Stimulated activated CD4-positive, alpha-beta T cell treated with anti-CD3 and anti-CD28 coated beads, Interleukin-12 subunit alpha, Interleukin-12 subunit beta, amount 100 ng/mL, for 4 hours (primary cell): Measurements from ENCODE around the gene SELENOV.

Experiments used
- DNase-seq: peaks from one replicate; pipeline ENCODE4 v3.0.0-alpha.2; 2020

The SELENOV gene

GRCh38 chr19:39525205-39525604 is 10.3 kb downstream of the SELENOV start:
- DNase-seq = no peak

GRCh38 chr19:39531834-39532232 is 16.9 kb downstream of the SELENOV start:
- no peak for DNase-seq

GRCh38 chr19:39532233-39533002 is 17.5 kb downstream of the SELENOV start, which contains the start of gene EID2B:
TSS of gene EID2B (minus strand) at chr19:39532852. CDS start at chr19:39532802, 50 bp downstream.
- peak; percentile 96 for DNase-seq

GRCh38 chr19:39533003-39533512 is 18.1 kb downstream of the SELENOV start:
- no peak for DNase-seq

DNA sequence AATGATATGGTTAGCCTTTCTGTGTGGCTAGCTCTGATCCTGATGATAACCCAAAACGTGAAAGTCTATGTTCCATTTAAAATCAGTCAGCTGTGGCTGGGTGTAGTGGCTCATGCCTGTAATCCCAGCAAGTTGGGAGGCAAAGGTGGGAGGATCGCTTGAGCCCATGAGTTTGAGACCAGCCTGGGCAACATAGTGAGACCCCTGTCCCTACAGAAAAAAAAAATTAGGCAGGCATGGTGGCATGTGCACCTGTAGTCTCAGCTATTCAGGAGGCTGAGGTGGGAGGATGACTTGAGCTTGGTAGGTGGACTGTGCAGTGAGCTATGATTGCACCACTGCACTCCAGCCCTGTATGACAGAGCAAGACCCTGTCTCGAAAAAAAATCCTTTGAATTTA is 18.9 kb downstream of the SELENOV start:
- no peak for DNase-seq

GRCh38 chr19:39539165-39539517 is 24.2 kb downstream of the SELENOV start:
- DNase-seq = no peak

DNA sequence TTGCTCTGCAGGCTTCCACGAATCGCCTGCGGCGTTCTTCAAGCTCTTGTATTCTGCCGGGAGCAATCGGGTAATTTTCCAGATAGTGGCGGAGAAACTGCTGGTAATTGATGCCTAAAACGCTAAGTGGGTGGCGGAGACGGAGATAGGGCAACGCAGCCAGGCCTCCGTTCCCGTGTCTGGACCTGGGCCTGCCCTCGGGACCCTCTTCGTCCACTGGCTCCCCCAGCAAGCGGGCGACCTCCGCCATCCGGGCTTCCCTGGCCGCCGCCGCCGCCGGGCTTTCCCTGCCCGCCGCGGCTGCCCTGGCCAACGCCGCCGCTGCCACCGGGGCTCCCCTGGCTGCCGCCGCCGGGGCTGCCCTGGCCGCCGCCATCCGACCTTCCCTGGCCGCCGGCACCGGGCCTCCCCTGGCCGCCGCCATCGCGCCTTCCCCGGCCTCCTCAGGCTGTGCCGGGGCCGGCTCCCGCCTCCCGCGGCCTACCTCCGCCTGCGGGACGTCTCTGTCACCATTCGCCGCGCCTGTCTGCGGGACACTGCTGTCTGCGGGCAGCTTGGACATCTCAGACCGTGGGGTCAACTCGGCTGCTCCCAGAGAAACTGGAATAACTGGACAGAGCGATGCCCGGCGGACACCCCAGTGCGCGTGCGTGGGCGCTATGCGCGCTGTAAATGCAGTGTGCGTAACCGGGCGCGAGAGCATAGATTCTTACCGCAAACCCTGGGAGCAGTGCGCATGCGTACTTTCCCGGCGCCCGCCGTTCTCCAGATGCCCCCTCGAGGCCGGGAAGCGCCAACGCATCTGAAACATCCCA is 24.8 kb downstream of the SELENOV start, which contains the start of gene EID2:
Gene EID2 (minus strand): TSS at position 644 of the 815 bp plus-strand sequence. CDS start 82 bp downstream, at position 562.
- peak; percentile 95 for DNase-seq

- DNase-seq = no peak
Measured at GRCh38 chr19:39540333-39540673, 25.4 kb downstream of the SELENOV start.

DNA sequence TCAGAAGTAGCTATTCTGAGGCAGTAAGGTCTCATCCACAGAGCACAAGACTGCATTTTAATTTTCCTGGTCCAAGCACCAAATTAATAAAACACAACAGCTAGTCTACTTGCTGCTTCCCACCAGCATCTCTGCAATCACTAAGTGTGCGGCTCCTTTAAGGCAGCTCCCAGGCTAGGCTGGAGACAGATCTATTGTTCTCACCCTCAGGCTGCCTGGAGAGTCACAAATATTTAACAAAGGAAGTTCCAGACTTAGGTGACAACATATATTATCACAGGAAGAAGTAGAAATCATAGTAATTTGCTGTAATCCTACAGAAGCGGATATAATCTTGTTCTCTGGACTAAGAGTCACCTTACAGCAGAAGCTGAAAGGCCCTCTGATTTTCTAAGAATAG is 27.3 kb downstream of the SELENOV start:
- DNase-seq = no peak

DNA sequence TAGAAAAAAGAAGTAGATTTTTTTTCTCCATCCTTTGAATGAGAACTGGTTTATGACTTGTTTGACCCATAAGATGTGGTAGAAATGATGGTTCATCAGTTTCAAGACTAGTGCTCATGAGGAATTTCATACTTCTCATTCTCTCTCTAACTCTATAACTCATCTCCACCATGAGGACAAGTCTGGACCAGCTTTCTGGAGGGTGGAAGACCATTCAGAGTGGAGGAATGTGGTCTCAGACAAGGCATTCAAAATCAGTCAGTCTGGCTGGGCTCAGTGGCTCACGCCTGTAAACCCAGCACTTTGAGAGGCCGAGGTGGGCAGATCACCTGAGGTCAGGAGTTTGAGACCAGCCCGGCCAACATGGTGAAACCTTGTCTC is 28.5 kb downstream of the SELENOV start:
- DNase-seq = no peak

GRCh38 chr19:39544226-39544903 is 29.4 kb downstream of the SELENOV start:
- DNase-seq = no peak

DNA sequence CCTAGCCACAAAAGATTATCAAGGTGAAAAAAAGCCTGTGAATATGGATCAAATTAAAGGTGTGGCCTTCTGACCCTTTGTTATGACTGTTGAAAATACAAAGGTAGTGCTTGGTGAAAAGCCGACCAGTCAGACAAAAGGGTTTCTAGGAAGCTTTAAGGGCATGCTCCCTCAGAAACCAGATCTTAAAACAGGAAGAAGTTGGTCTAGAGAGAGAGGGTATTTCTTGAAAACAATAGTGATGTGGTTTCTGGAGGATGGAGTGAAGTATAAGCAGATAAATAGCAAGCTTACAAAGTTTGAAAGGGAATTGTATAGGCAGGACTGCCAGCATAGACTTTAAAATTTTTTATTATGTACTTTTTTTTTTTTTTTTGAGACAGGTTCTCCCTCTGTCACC is 30.0 kb downstream of the SELENOV start:
- DNase-seq = no peak

DNA sequence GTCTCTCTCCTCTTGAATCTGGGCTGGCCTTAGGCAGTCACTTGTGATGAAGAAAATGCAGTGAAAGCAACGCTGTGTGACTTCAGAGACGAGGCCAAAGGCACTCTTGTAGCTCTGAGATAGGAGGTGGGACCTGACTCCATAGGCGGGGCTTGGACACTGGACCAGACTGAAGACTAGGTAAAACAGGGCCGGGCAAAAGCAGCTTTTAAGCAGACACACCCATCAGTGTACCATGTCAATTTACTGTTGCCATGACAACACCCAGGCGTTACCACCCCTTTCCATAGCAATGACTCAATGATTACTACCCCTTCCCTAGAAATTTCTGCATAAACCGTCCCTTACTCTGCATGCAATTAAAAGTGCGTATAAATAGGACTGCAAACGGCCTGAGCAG is 31.7 kb downstream of the SELENOV start:
- no peak for DNase-seq

DNA sequence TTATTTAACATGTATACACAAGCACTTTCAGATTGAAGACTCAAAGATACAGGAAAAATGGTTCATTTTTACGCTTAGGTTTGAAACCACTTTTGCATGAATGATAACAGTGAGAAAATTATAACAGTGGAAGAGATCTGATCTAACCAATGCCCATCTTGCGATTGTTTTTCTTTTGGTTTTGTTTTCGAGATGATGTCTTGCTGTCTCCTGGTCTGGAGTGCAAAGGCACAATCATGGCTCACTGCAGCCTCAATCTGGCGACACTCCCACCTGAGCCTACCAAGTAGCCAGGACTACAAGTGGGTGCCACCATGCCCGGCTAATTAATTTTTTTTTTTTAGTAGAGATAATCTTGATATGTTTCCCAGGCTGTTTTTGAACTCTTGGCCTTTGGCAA is 35.3 kb downstream of the SELENOV start:
- no peak for DNase-seq

DNA sequence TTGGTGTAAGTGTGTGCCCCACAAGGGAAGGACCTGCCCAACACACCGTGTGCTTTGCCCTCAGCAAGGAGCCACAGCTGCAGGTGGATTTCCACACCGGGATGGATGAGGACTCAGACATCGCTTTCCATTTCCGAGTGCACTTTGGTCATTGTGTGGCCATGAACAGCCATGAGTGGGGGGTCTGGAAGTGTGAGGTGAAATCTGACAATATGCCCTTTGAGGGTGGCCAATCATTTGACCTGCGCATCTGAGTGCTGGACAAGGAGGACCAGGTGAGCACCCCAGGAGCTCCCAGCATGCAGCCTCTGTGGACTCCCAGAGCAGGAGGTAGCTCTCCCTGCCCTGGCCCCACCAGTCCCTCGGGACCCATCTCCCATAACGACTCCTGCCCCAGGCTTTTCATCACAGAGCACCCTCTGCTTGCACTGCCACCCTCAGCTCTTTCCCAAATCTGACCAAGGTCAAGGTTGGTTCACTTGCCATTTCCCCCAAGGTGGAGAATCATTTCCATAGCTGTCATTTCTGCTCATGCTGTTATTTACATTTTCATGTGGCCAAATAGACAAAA is 38.2 kb downstream of the SELENOV start:
- no peak for DNase-seq

- no peak for DNase-seq
Measured at GRCh38 chr19:39554701-39555311, 39.9 kb downstream of the SELENOV start.

DNA sequence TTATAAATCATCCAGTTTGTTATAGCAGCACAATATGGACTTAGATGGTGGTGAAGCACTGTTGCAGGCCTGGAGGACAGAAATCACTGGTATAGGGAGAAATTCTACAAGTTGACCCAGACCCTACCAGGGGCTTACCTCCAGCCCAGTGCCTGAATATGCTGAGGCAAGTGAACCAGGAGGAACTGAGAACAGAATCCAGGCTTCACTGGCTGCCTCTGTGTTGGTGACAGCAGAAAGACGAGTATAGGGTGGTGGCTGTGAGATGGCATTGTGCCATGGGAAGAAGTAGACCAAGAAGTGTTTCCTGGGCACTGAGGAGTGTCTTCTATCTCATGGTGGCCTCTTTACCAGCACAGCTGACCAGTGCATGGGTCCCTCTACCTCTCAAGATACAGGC is 40.9 kb downstream of the SELENOV start:
- DNase-seq = no peak

DNA sequence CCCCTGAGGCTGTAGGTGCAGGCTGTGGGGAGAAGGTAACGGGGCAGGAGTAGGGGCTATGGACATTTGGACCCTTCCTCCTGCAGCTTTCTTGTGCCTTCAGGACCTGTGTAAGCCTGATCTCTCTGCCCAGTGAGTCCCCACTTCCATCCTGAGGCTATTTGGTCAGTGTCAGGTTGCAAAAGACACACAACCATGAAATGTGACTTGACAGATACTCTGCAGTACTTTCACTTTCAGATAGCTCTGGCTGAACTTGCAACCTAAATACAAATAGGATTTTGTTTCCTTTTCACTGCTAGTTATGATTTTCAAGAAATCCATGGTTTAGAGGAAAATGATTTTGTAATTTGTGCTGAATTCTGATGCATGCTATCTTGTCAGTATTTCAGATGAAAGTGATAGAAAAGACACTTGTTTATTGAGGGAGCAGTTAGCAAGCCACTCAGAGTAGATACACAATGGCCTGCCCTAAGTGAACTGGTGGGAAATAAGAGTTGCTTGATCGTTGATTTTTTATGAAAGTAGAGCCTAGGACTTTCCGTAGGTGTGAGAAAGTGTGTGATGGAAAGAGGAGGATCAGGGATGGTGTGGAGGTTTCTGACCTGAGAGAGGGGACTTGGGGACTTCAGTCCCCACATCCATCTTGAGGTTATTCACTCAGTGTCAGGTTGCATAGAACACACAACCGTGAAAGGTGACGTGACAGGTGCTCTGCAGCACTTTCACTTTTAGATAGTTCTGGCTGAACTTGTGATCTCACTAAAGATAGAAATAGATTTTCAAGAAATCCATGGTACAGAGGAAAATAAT is 43.1 kb downstream of the SELENOV start:
- DNase-seq = no peak

GRCh38 chr19:39558624-39559117 is 43.7 kb downstream of the SELENOV start:
- no peak for DNase-seq

GRCh38 chr19:39563408-39563807 is 48.5 kb downstream of the SELENOV start:
- DNase-seq = no peak

DNA sequence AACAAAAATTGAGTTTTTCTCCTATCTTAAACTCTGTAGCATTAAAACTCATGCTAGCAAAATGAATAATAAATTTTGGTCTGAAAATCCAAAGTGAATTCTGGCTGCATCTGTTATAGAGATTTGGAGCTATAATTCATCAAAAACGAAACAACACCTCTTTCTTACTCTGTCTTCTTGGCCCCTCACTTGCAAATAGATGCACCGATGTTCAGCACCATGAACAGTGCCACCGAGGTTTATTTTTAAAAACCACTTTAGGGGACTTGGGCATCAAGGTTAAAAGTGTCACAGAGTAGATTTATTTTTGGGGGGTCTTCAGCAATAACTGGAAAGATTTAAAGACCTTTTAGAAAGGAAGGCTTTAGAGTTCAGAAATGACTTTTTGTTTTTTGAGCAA is 51.1 kb downstream of the SELENOV start:
- no peak for DNase-seq

DNA sequence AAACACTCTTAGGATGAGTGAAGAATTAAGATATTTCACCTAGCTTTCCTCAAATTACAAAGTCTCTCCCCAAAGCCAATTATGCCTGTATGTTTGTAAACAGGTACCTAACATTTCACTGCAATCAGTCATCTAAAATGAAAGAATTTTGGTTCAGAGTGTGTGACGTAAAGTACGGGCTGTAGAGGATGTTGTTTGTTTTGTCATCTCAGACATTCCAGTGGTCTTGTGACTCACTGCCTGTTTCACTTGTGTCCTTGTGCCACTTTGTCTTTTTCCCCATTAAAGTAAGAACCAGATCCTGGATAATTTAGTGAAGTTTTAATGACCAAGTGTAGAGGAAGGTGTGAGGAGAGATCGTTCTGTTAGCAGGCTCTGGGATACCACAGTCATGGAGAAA is 53.7 kb downstream of the SELENOV start:
- no peak for DNase-seq
